Esophagus squamous epithelium (tissue), 5 donors: ENCODE results near the gene KRTAP12-3. TPM values are rescaled to one million over a fixed set of nuclear protein-coding genes. Genes with fewer than 3 reads are reported as not detected.

Experiments used
- DNase-seq: peaks from one replicate; lab custom pipeline; 2025; lab: John Stamatoyannopoulos, UW
- H3K27ac ChIP-seq, 4 donors: fragments of 200-600 bp; sonication (generic); one replicate each; pipeline ENCODE4 v1.5.1; 2016 to 2019; ENCODE audit warnings: mild to moderate bottlenecking in 1 of 4
- H3K27me3 ChIP-seq, 4 donors: fragments of 200-600 bp; sonication (generic); 1 replicate in 3 of 4; 2 replicates in 1 of 4; pipeline versions ENCODE4 v1.5.1 to v1.6.0; 2017 to 2021; ENCODE audit warnings: antibody characterized with exemption in 1 of 4
- H3K36me3 ChIP-seq, 3 donors: fragments of 200-600 bp; sonication (generic); one replicate each; pipeline ENCODE4 v1.5.1; 2016 to 2019
- H3K4me1 ChIP-seq, 3 donors: fragments of 200-600 bp; sonication (generic); one replicate each; pipeline ENCODE4 v1.5.1; 2017 to 2019
- H3K4me3 ChIP-seq, 4 donors: fragments of 200-600 bp; sonication (generic); 1 replicate in 3 of 4; 2 replicates in 1 of 4; pipeline ENCODE4 v1.5.1; 2016 to 2019; ENCODE audit warnings: mild to moderate bottlenecking in 2 of 4, moderate library complexity in 1 of 4
- H3K9me3 ChIP-seq, 3 donors: fragments of 200-600 bp; sonication (generic); one replicate each; pipeline ENCODE4 v1.5.1; 2016 to 2019
- POLR2A ChIP-seq, 4 donors: fragments of 450-650 bp; IDR thresholded peaks; one replicate each; pipeline ENCODE4 v1.6.1; 2017; ENCODE audit warnings: antibody characterized with exemption in 4 of 4, mild to moderate bottlenecking in 4 of 4, moderate library complexity in 3 of 4
- WGBS, 2 donors: methylation state at CpG; one replicate each; pipeline ENCODE4 v1.1.5; 2018; 5-methylcytosine and 5-hydroxymethylcytosine counted together
- intact Hi-C: fragments of 100-400 bp; cut with DNase I; formaldehyde crosslinking; loops from one replicate; pipeline ENCODE4 v1.15.0; 2022
- total RNA-seq, 4 donors: library from RNA; depleted of rRNA; stranded (reverse); fragments of >200 nt; gene quantifications; one replicate each; pipeline ENCODE4 v1.1.0, GENCODE V29; 2016
- TF ChIP-seq, protein P1 (sequence below), 6 experiments: fragments of 450-650 bp in 4 of 6; fragments of 200-600 bp in 2 of 6; sonication (generic) in 2 of 6; IDR thresholded peaks; one replicate each; pipeline ENCODE4 v1.5.1; 2016 to 2019; ENCODE audit warnings: antibody characterized with exemption in 6 of 6, mild to moderate bottlenecking in 4 of 6, moderate library complexity in 4 of 6
- donor health status: DM: yes; HTN: yes; CAD: no.

The KRTAP12-3 gene
- total RNA-seq, 4 donors from 2014 or later: not detected

- no peaks in the 10 kb centered on the region for H3K36me3 ChIP-seq
- no peak overlapping the region for H3K27ac ChIP-seq
- TF ChIP-seq, protein P1, sequence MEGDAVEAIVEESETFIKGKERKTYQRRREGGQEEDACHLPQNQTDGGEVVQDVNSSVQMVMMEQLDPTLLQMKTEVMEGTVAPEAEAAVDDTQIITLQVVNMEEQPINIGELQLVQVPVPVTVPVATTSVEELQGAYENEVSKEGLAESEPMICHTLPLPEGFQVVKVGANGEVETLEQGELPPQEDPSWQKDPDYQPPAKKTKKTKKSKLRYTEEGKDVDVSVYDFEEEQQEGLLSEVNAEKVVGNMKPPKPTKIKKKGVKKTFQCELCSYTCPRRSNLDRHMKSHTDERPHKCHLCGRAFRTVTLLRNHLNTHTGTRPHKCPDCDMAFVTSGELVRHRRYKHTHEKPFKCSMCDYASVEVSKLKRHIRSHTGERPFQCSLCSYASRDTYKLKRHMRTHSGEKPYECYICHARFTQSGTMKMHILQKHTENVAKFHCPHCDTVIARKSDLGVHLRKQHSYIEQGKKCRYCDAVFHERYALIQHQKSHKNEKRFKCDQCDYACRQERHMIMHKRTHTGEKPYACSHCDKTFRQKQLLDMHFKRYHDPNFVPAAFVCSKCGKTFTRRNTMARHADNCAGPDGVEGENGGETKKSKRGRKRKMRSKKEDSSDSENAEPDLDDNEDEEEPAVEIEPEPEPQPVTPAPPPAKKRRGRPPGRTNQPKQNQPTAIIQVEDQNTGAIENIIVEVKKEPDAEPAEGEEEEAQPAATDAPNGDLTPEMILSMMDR (IDR thresholded peaks at IDR 0.05): no peak
- no peak for TF ChIP-seq POLR2A (IDR thresholded peaks at IDR 0.05)
- intact Hi-C loops: no loop called here
- no peaks in the 10 kb centered on the region for H3K4me1 ChIP-seq
- H3K4me3 ChIP-seq: no peak overlapping the region
- DNase-seq: no peak
- peaks cover 0 to 31% (median 11%) of the 10 kb centered on the region in 3 donors for H3K9me3 ChIP-seq
- H3K27me3 ChIP-seq: peaks cover 0 to 26% (median 0%) of the 10 kb centered on the region in 4 donors
- 57 to 81% methylated on average over 1 to 3 of the region's 3 CpGs for WGBS, 2 donors
Observed at GRCh38 chr21:44670642-44671432, 13.1 kb downstream of the KRTAP12-3 start.

DNA sequence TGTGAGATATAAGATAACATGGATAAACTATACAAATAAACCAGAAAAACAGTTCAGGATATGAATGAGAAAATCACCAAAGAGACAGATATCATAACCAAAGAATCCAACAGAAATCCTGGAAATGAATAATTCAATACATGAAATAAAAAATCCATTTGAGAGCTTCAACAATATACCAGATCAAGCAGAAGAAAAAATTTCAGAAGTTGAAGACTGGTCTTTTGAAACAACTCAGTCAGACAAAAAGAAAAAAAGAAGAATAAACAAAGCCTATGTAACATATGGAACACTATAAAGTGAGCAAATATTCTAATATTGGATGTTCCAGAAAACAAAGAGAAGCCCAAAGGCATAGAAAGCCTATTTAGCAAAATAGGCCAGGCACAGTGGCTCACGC lies 14.2 kb downstream of the KRTAP12-3 start:
- no peak for DNase-seq
- H3K9me3 ChIP-seq: peaks cover 0 to 31% (median 11%) of the 10 kb centered on the region in 3 donors
- H3K4me3 ChIP-seq: no peak overlapping the region
- 76 to 80% methylated on average over 1 of the region's 1 CpG for WGBS, 2 donors
- H3K27me3 ChIP-seq: peaks cover 0 to 26% (median 0%) of the 10 kb centered on the region in 4 donors
- TF ChIP-seq, protein P1 (IDR thresholded peaks at IDR 0.05): no peak
- no peak for TF ChIP-seq POLR2A (IDR thresholded peaks at IDR 0.05)
- H3K4me1 ChIP-seq: no peaks in the 10 kb centered on the region
- no peak overlapping the region for H3K27ac ChIP-seq
- H3K36me3 ChIP-seq: no peaks in the 10 kb centered on the region
- intact Hi-C loops: no loop called here

GRCh38 chr21:44677881-44678280 lies 20.1 kb downstream of the KRTAP12-3 start:
- no peaks in the 10 kb centered on the region for H3K36me3 ChIP-seq
- DNase-seq: no peak
- H3K27me3 ChIP-seq: peaks cover 0 to 15% (median 0%) of the 10 kb centered on the region in 4 donors
- TF ChIP-seq, protein P1 (IDR thresholded peaks at IDR 0.05): no peak
- TF ChIP-seq POLR2A (IDR thresholded peaks at IDR 0.05): no peak
- intact Hi-C loops: no loop called here
- no peaks in the 10 kb centered on the region for H3K4me1 ChIP-seq
- H3K9me3 ChIP-seq: peaks cover 0 to 7% (median under 1%) of the 10 kb centered on the region in 3 donors
- 91 to 92% methylated on average over 11 to 13 of the region's 13 CpGs for WGBS, 2 donors
- H3K27ac ChIP-seq: no peak overlapping the region
- H3K4me3 ChIP-seq: no peak overlapping the region

DNA sequence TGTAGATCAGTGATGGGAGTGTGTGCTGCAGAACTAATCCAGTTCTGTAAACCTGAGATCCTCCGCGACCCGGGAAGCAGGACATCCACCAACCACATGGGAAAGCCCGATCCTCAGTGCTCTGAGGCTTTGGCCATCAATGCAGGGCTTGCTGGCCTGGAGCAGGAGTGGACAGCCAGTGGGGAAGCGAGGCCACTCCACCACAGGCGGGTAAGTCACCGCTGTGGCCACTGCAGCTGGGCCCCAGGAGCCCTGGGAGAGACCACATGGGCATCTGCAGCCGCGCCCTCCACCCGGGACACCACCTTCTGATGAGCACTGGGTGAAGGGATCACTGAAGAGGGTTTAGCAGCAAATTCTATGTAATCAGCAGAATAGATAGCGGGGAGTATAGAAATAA lies 23.4 kb downstream of the KRTAP12-3 start:
- TF ChIP-seq, protein P1 (IDR thresholded peaks at IDR 0.05): no peak
- no peak for TF ChIP-seq POLR2A (IDR thresholded peaks at IDR 0.05)
- no peaks in the 10 kb centered on the region for H3K4me1 ChIP-seq
- H3K9me3 ChIP-seq: no peaks in the 10 kb centered on the region
- intact Hi-C loops: no loop called here
- no peak overlapping the region for H3K27ac ChIP-seq
- no peaks in the 10 kb centered on the region for H3K36me3 ChIP-seq
- 60 to 87% methylated on average over 8 to 10 of the region's 11 CpGs for WGBS, 2 donors
- DNase-seq: no peak
- no peak overlapping the region for H3K4me3 ChIP-seq
- H3K27me3 ChIP-seq: peaks cover 0 to 30% (median 0%) of the 10 kb centered on the region in 4 donors

DNA sequence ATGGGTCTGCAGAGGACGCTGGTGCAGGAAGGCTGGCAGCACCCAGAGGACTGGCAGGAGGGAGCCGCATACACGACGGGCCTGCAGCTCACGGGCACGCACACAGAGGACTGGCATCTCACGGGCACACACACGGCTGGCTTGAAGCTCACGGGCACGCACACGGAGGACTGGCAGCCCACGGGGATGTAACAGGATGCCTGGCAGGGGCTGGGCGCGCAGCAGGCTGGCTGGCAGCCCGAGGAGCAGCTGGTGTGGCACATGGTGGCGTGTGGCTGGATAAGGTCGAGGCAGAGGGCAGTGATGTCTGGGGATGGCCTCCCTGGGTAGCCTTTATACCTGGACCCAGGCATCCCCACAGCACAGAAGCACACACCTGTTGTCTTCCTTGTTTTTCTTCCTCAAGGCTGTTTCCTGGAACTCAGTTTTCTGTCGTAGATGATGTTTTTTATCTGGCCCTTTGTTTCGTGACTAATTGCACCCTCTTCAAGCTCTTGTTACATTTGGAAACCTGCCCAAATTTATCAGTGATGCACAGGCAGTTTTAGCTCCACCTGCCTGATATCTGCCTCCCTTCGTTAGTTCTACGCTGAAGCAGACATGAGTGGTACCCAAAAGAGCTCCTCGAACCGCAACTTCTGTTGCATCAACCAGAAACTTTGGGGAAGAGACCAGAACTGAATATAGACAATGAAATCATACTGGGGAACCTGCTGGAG lies 24.3 kb downstream of the KRTAP12-3 start, which contains the start of gene KRTAP12-1:
Gene KRTAP12-1, minus strand, starts transcription at position 303 of the 719 bp plus-strand sequence. Its CDS starts 40 bp downstream, at position 263.
- Histone ChIP-seq H3K4me1 (no peaks in the 10 kb centered on the region), H3K9me3 (no peaks in the 10 kb centered on the region), H3K36me3 (no peaks in the 10 kb centered on the region), H3K27ac (no peak within 1 kb of the TSS), H3K27me3 (peaks cover 0 to 39% (median 0%) of the 10 kb centered on the region in 4 donors), H3K4me3 (no peak within 1 kb of the TSS)
- WGBS, 2 donors: 58 to 72% methylated on average over 8 to 22 of the region's 23 CpGs
- no peak for TF ChIP-seq POLR2A (IDR thresholded peaks at IDR 0.05)
- TF ChIP-seq, protein P1 (IDR thresholded peaks at IDR 0.05): no peak
- DNase-seq: no peak
- intact Hi-C loops: no loop called here
